Measurements from ENCODE around the gene PIEZO1.
A peak's percentile ranks its signal among the peaks of the same experiment; 100 is the strongest.

The PIEZO1 gene

GRCh38 chr16:88817785-88818574 lies 33.0 kb upstream of the PIEZO1 start:
- FAIRE-seq, result no peak
- no peak for DNase-seq (ENCODE audit: insufficient read length, low spot score)
- TF ChIP-seq TAF1 (IDR thresholded peaks at IDR 0.05; ENCODE audit: low read depth, low read length), result no peak
- TF ChIP-seq PAX5 (IDR thresholded peaks at IDR 0.05; ENCODE audit: insufficient read depth, low read length, severe bottlenecking), result no peak
- TF ChIP-seq POLR2AphosphoS5 (IDR thresholded peaks at IDR 0.05; ENCODE audit: low read depth, low read length), result no peak

- FAIRE-seq (no peak), DNase-seq (ENCODE audit: insufficient read length, low spot score) (no peak)
Measured at GRCh38 chr16:88816736-88817535, 31.9 kb upstream of the PIEZO1 start.

GRCh38 chr16:88815901-88816589 lies 31.0 kb upstream of the PIEZO1 start:
- FAIRE-seq (peak; percentile 95), DNase-seq (ENCODE audit: insufficient read length, low spot score) (peak; percentile 64)
- no peak for TF ChIP-seq SPI1 (IDR thresholded peaks at IDR 0.05; ENCODE audit: low read depth, low read length)
- no peak for TF ChIP-seq POU2F2 (IDR thresholded peaks at IDR 0.05; ENCODE audit: low read depth, low read length)
- TF ChIP-seq PAX5 (IDR thresholded peaks at IDR 0.05; ENCODE audit: insufficient read depth, low read length, severe bottlenecking), result no peak
- no peak for TF ChIP-seq TAF1 (IDR thresholded peaks at IDR 0.05; ENCODE audit: low read depth, low read length)
- TF ChIP-seq POLR2AphosphoS5 (IDR thresholded peaks at IDR 0.05; ENCODE audit: low read depth, low read length), result no peak
- no peak for TF ChIP-seq POLR2A (IDR thresholded peaks at IDR 0.05; ENCODE audit: low read depth, low read length)

More at GRCh38 chr16:88816736-88817535, 31.9 kb upstream of the PIEZO1 start:
- TF ChIP-seq POLR2AphosphoS5 (IDR thresholded peaks at IDR 0.05; ENCODE audit: low read depth, low read length) (no peak), POLR2A (IDR thresholded peaks at IDR 0.05; ENCODE audit: low read depth, low read length) (no peak), SPI1 (IDR thresholded peaks at IDR 0.05; ENCODE audit: low read depth, low read length) (no peak), TAF1 (IDR thresholded peaks at IDR 0.05; ENCODE audit: low read depth, low read length) (no peak), POU2F2 (IDR thresholded peaks at IDR 0.05; ENCODE audit: low read depth, low read length) (no peak), PAX5 (IDR thresholded peaks at IDR 0.05; ENCODE audit: insufficient read depth, low read length, severe bottlenecking) (no peak)

GRCh38 chr16:88815227-88815626 lies 30.2 kb upstream of the PIEZO1 start:
- DNase-seq (ENCODE audit: insufficient read length, low spot score) (no peak), FAIRE-seq (no peak)
- TF ChIP-seq SPI1 (IDR thresholded peaks at IDR 0.05; ENCODE audit: low read depth, low read length) (no peak), PAX5 (IDR thresholded peaks at IDR 0.05; ENCODE audit: insufficient read depth, low read length, severe bottlenecking) (no peak), POLR2A (IDR thresholded peaks at IDR 0.05; ENCODE audit: low read depth, low read length) (no peak), POLR2AphosphoS5 (IDR thresholded peaks at IDR 0.05; ENCODE audit: low read depth, low read length) (no peak), POU2F2 (IDR thresholded peaks at IDR 0.05; ENCODE audit: low read depth, low read length) (no peak), TAF1 (IDR thresholded peaks at IDR 0.05; ENCODE audit: low read depth, low read length) (no peak)

- no peak for DNase-seq (ENCODE audit: insufficient read length, low spot score)
- TF ChIP-seq SPI1 (IDR thresholded peaks at IDR 0.05; ENCODE audit: low read depth, low read length) (no peak), POU2F2 (IDR thresholded peaks at IDR 0.05; ENCODE audit: low read depth, low read length) (no peak), PAX5 (IDR thresholded peaks at IDR 0.05; ENCODE audit: insufficient read depth, low read length, severe bottlenecking) (no peak), TAF1 (IDR thresholded peaks at IDR 0.05; ENCODE audit: low read depth, low read length) (no peak), POLR2AphosphoS5 (IDR thresholded peaks at IDR 0.05; ENCODE audit: low read depth, low read length) (no peak), POLR2A (IDR thresholded peaks at IDR 0.05; ENCODE audit: low read depth, low read length) (no peak)
- FAIRE-seq, result no peak
Measured at GRCh38 chr16:88814144-88814502, 29.1 kb upstream of the PIEZO1 start.

- TF ChIP-seq POLR2AphosphoS5 (IDR thresholded peaks at IDR 0.05; ENCODE audit: low read depth, low read length), result no peak
- TF ChIP-seq SPI1 (IDR thresholded peaks at IDR 0.05; ENCODE audit: low read depth, low read length), result no peak
- TF ChIP-seq PAX5 (IDR thresholded peaks at IDR 0.05; ENCODE audit: insufficient read depth, low read length, severe bottlenecking), result no peak
- no peak for TF ChIP-seq POLR2A (IDR thresholded peaks at IDR 0.05; ENCODE audit: low read depth, low read length)
- no peak for TF ChIP-seq POU2F2 (IDR thresholded peaks at IDR 0.05; ENCODE audit: low read depth, low read length)
- TF ChIP-seq TAF1 (IDR thresholded peaks at IDR 0.05; ENCODE audit: low read depth, low read length), result no peak
- FAIRE-seq, result no peak
- DNase-seq (ENCODE audit: insufficient read length, low spot score), result no peak
Measured at GRCh38 chr16:88813269-88814143, 28.5 kb upstream of the PIEZO1 start.

GRCh38 chr16:88812513-88813268 lies 27.7 kb upstream of the PIEZO1 start:
- DNase-seq (ENCODE audit: insufficient read length, low spot score) (no peak), FAIRE-seq (no peak)
- no peak for TF ChIP-seq POLR2A (IDR thresholded peaks at IDR 0.05; ENCODE audit: low read depth, low read length)
- TF ChIP-seq SPI1 (IDR thresholded peaks at IDR 0.05; ENCODE audit: low read depth, low read length), result no peak
- TF ChIP-seq POLR2AphosphoS5 (IDR thresholded peaks at IDR 0.05; ENCODE audit: low read depth, low read length), result no peak
- no peak for TF ChIP-seq POU2F2 (IDR thresholded peaks at IDR 0.05; ENCODE audit: low read depth, low read length)
- TF ChIP-seq PAX5 (IDR thresholded peaks at IDR 0.05; ENCODE audit: insufficient read depth, low read length, severe bottlenecking), result no peak
- no peak for TF ChIP-seq TAF1 (IDR thresholded peaks at IDR 0.05; ENCODE audit: low read depth, low read length)
